GM19468 (cell line): ENCODE data around the gene PHF23.
"Not testable (repeated sequence)": the region's sequence is repeated elsewhere in the genome, so short reads cannot be mapped to it uniquely, and the experiment has no call there.

Source experiments
- ATAC-seq: cut with Tn5 transposase; IDR thresholded peaks from one replicate; pipeline ENCODE4 v1.9.1; 2021; ENCODE audit warnings: mild to moderate bottlenecking, moderate library complexity, moderate number of reproducible peaks; ENCODE audit not compliant: unreplicated experiment; ENCODE audit errors: extremely low read depth

Gene PHF23

DNA sequence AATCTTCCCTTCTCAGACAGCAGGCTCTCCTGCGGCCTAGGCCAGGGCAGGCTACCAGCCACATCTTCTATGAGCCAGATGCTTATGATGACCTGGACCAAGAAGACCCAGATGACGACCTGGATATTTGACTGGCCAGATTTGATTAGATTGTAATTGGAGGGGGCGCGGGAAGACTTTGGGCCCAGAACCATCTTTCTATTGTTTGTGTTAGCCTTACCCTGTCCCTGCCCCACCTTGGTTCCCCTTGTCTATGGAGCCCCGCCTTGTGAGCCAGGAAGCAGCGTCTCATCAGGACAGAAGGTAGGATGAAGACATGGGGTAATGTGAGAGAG, 20.3 kb upstream of the PHF23 start:
- no peak for ATAC-seq

DNA sequence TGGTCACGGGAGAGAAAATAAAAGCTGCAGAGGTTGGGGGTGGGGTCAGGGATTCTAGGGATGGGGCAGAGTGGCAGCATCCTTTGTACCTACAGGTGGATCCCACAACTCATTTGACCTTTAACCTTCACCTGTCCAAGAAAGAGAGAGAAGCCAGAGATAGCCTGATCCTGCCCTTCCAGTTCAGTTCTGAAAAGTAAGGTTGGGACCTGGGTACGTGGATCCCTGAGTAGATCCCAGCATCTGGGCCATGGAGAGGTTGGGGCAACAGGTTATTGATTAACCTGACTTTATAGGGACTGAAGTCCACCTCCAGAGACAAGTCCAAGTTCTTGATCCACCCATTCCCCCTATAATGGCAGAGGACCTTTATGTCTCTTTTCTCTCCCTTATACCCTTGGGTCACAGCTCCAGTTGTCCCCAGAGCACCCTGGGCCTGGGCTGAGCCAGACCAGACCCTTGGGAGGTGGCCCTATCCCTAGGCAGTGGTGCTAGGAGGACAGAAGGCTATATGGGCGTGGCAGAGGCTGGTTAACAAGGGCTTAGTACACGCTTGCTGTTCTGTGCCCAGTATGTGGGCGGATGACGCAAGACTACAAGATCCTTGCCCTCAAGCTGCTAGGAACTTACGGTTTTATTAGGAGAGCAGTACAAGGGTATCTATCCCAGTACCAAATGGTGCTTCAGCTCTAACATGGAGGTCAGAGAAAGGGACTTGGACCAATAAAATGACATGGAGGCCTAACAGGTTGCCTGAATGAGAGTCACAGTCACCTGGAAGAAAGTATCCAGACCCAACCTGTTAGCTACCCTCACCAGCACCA, 19.7 kb upstream of the PHF23 start:
- no peak for ATAC-seq

DNA sequence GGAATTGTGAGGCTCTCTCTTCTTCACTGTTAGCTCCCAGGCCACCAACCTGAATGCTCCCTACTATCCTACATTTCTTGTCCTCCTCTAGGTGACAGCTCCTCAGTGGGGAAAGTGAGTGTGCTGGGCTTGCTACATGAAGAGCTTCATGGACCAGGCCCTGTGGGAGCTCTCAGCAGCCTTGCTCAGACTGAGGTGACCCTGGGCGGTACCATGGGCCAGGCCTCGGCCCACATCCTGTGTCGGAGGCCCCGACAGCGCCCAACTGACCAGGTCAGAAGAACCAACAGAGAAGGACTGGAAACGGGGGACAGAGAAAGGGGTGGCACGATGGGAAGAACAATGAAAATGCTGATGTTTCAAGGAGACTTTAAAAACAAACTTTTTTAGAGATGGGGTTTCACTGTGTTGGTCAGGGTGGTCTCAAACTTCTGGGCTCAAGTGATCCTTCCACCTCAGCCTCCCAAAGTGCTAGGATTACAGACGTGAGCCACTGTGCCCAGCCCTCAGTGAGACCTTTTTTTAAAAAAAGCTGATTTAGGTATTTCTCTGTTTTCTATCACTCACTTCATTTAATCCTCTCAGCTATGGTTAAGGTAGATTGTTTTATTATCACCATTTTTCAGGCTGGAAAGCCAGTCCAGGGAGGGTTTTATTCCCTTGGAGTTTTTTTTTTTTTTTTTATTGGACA, 17.7 kb upstream of the PHF23 start:
- no peak for ATAC-seq

DNA sequence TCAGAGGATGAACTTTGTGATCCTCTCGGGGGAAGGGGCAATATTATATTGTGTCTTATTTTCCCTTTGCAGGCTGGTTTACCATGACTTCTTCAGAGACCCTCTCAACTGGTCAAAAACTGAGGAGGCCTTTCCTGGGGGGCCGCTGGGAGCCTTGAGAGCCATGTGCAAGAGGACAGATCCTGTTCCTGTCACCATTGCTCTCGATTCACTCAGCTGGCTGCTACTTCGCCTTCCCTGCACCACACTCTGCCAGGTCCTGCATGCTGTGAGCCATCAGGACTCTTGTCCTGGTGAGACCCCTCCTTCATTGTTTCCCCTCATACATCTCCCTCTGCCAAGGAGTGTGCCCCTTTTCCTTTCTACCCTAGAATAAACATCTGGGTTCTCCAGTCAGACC, 15.3 kb upstream of the PHF23 start:
- ATAC-seq: no peak

DNA sequence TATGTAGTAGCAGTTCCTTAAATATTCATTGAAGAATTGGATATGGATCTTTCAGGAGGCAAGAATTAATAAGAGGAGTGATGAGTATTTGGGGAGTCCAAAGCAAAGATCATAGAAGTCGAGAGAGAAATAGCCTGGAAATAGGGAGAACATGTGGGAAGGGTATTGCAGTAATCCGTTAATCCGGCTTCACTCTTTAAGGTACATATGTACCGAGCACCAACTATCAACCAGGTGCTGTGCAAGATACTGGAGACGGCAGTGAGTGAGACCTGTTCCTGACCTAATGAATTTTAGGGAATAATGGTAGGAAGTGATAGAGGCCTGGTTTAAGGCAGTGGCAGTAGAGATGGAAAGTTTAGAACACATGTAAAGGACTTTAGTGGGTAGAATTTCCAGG, 13.8 kb upstream of the PHF23 start:
- ATAC-seq: no peak

DNA sequence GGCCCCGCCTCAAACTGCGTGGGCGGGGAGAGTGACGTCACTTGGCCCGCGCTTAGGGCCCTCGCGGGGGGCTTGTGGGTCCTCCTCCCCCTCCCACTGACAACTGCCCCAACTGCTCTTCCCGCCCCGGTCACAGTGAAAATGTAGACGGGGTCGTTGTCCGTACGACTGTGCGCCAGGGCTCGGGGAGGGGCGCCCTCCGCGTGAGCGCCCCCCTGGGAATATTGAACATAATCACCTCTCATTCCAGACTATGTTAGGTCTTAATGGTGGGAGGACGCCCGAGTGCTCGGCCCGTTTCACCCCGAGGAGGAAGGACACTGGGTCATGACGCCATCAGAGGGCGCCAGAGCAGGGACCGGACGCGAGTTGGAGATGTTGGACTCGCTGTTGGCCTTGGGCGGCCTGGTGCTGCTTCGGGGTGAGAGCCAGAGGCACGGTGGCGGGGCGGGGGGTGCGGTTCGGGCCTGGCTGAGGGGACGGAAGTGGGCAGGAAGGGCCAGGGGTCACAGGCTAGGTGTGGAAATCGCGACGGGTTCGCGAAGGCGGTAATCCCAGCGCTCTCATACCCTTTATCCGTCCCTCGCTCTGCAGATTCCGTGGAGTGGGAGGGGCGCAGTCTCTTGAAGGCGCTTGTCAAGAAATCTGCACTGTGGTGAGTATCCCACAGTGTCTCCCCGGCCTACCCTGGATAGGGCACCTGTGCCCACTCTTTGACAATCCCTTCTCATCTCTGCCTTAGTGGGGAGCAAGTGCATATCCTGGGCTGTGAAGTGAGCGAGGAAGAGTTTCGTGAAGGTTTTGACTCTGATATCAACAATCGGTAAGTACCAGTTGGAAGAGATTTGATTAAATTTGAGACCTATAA, 13.2 kb upstream of the PHF23 start, which contains the start of gene ELP5:
Gene ELP5 (plus strand): TSS at position 40 of the 868 bp plus-strand sequence. CDS start 336 bp downstream, at position 376.
- peak; percentile 14 for ATAC-seq

DNA sequence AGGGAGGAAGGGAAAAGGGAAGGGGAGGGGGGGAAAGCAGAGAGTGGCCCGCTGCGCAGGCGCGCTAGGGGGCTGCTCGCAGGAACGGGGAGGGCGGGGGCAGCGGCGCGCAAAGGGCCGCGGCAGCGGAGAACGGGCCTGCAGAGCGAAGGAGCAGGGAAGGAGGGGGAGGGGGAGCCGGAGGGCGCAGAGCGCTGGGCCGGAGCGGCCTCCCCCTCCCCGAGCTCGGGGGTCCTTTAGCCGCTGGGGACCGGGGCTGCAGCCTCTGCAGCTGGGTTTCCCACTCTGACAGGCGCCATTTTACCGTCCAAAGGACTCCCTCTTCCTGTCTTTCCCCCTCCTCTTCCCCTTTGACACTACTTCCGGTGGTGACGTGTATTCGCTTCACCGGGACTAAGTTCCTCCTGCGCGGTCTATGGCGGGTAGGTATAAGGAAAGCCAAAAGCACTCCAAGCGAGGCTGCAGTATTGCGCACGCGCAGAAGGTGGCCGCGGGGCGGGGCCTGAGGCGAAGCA, 12.5 kb upstream of the PHF23 start, which contains the start of gene CTDNEP1:
Gene CTDNEP1 (minus strand): TSS at position 74 of the 515 bp plus-strand sequence. CDS start 438 bp downstream, outside the sequence.
- peak; percentile 77 for ATAC-seq

DNA sequence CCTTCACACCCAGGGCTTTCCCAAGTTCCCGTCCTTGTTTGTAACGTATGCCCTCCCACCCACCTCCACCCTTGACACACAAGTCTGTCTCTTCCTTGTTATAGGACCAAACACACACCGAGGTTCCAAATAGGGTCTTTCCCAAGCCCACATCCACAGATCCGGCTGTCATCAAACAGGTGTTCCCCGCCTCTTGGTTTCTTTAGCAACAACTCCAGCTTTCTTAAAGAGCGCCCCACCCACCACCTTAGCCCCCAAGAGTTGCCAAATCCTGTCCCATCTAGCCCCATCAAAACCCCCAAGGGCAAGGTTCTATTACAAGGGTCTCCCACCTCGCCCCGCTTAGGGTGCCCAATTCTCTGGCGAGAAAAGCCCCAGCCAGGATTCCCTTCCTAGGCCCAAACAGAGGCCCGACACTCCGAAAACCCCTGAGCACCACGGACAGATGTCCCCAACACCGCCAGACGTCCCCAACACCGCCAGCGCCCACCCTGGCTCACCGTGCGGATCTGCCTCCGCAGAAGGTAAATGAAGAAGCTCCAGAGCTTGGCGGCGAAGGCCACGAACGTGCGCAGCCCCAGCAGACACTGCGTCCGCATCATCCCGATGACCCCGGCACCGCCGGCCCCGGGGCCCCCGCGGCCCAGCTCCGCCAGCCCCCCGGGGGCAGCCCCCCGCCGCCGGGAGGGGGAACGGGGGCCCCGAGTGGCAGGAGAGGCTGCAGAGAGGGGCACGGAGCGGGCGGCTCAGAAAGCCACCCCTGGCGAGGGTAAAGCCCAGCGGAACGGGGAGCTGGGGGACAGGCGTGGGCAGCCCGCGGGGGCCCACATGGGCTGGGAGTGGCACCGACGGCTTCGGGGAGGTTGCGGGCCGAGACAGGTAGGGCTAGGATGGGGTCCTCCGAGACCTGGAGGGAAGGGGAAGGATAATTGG, 11.7 kb upstream of the PHF23 start:
- no peak for ATAC-seq

DNA sequence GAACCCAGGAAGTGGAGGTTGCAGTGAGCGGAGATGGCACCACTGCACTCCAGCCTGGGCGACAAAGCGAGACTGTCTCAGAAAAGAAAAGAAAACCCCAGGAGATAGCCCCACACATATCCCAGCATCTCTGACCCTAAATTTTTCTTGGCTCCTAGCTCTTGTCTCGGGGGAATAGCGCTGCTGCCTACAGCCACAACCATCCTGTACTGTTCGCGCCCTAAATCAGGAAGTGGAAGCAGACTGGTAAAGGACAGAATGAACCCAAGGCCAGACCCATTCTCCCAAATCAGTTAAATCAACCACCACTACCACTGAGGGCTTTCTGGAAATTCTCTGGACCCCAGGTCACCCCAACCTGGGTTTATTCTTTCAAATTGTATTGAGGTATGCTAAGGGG, 10.6 kb upstream of the PHF23 start:
- ATAC-seq: no peak

DNA sequence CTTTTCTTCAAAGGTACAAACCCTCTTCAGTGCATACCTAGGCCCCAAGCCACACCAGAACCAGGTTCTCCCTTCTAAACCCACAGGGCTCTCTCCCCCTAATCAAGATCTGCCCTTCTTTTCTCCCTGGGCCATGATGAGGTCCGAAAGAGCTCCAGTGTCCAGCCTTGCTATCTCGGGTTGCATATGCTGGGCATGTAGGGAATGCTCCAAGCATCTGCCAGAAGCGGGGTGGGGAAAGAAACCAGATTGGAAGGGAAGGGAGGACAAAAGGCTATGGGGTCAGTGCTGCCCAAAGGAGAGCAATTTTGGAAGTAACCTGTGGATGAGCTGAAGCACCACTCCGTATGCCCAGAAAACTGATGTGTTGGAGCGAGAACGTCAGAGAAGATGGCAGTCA, 10.0 kb upstream of the PHF23 start:
- ATAC-seq: no peak

DNA sequence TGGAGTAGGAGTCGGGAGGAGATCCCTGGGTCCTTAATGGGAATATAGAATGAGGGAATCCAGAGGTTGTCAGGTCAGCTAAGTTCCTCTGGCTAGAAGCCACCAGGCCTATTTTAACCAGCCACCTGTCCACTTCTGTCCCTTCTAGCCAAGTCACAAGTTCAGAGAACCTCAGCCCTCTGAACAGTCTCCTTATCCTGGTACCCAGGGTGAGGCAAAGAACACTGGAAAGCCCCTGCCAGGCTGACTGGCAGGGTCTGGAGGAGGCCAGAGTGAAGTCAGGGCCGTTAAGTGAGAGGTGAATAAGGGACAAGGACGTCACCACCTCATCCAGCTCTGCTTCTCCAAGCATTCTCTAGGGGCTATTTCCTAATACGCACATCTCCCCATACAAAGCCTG, 9.5 kb upstream of the PHF23 start:
- ATAC-seq: no peak

DNA sequence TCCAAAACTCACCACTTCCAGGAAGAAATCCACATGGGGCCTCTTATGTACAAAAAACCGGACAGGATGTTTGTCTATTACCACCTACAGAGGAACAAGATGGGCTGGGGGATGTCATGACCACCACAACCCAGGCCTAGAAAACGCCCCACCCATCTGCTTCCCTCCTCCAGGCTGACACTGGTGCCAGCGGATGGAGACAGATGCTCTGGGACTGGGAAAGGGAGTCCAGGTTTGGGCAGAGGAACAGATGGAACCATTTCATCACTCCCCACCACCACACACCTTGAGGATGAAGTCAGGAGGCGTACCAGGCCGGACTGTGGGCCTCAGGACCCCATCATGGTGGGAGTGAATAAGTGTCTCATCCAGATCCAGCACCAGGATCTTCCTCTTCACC, 7.5 kb upstream of the PHF23 start:
- no peak for ATAC-seq

DNA sequence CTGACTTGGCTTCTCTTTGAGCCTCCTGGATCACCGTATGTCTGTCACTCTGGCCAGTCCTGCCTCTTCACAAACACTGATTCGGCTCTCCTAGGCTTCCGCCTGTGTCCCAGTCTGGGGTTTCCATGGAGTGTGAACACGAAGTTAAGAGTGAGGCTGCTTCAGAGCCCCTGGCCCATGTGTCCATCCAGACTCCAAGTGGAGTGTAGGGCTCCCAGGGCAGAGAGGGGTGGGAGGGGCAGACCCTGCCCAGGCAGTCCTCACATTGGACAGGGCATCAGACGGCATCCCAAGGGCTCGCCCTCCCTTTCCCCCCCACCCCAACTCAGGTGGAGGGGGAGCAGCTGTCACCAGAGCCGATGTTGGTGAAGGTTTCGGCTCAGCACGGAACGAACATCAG, 4.6 kb upstream of the PHF23 start:
- not testable (repeated sequence) for ATAC-seq

DNA sequence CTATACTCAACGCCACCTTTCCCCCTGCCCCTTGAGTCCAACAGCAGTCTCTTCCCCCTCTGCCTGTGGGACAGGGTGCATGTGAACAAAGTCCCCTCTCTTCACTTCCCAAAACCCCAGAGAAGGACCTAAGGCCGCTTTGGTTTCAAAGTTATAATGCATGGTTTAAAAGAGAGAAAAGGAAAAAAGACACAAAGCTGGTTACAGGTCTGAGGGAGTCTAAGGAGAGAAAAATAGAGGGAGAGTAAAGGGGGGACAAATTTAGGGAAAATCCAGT, 4.1 kb upstream of the PHF23 start:
- no peak for ATAC-seq

DNA sequence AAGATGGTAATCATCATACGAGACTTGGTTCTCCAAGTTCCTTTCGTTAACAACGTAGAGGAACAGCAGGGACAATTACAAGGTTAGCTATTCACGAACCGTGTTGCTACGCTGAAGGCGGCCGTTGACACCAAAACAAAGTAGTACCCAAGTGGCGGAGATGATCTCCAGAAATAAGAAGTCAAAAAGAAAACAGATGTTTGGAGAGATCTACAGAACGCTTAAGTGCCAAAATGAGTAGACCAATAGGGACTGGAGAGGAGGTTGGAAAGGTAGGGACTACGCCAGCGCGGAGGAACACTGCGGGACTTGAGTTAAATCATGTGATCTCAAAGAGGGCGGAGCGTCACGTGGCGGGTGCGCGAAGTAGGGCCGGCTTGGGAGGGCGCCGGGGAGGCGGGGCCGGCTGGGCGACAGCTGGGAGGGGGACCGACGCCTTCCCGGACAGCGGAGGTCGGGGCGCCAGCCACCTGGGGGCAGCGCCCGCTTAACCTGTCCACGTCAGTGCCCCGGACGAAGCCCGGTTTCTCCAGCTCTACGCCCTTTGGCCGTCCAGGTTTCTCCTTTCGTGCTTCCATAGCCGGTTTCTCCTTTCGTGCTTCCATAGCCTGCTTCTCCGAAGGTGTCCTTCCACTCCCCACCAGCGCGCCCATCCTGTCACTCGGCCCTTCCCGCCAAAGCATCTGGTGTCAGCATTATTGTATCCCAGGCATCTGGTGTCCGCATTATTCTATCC, 3.6 kb upstream of the PHF23 start:
- peak; percentile 17 for ATAC-seq

DNA sequence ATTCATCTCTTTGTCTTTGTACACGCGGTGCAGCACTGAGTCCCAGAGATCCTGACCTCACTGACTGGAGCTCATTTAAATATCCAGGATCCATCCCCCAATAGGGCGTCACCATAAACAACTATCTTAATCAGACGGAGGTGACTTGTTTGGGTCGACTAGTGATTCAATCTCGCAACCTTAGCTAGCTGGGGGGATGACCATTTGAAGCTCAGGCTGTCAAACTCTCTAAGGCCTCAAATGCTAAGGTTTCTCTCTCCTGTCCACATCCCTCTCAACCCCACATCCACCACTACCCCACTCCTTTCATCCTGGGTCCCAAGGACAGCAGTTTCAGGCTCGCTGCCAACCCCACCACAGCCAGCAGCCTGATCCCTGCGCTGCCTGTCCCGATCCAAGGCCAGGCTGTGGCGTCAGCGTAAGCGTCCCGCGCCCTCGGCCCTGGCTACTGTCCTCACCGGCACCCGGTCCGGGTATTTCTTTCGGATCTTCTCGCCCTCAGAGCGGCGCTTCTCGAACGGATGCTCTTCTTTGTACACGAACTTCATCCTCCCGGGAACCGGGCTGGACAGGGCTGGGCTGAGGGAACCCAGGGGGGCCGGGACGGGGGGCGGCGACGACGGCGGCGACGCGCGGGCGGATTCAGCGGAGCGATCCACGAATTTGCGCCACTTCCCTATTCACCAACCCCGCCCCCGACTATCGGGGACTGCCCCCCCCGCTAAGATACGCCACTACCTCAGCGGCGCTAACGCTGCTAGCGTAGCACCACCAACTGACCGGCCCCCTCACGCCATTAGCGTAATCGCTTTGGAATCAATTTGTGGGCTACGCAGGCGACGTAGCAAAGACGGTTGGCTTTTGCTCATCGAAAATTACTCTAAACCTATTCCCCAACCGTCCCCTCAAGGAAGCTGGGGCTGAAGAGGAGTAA, 2.8 kb upstream of the PHF23 start, which contains the start of gene GABARAP:
Gene GABARAP (minus strand): TSS at position 667 of the 934 bp plus-strand sequence. CDS start 119 bp downstream, at position 548.
- ATAC-seq: no peak

DNA sequence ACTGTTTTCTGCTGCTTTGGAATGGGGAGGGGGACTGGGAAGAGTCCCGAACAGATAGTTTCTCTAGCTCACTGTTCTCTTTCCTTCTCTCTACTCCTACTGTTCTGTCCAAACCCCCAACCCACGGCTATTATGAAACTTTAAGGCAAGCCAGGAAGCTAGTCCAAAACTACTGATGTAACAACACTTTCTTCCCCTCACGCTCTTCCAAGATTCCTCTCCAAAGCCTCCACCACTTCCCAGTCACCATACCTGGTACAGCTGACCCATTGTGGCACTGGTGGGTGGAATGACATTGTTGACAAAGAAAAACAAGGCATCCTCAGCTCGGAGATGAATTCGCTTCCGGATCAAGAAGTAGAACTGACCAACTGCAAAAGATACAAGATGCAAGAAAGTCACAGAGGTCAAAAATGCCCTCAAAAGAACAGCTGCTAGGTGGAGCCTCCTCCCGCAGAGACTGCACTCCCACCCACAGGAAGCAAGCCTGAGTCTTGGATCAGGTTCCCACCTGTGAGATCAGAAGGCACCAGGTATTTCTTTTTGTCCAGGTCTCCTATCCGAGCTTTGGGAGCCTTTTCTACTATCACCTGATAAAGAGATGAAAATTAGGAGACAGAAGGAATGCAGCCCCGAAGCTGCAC, 2.0 kb upstream of the PHF23 start:
- ATAC-seq: no peak
